ENCODE results near the gene BNIP5.
A peak's percentile ranks its signal among the peaks of the same experiment; 100 is the strongest.
"Not testable (repeated sequence)": the region's sequence is repeated elsewhere in the genome, so short reads cannot be mapped to it uniquely, and the experiment has no call there.

The BNIP5 gene

GRCh38 chr6:36343109-36343680, 6.5 kb upstream of the BNIP5 start:
- DNase-seq (ENCODE audit: low read depth, low spot score): no peak

- DNase-seq (ENCODE audit: low read depth, low spot score): peak; percentile 48
Measured at GRCh38 chr6:36340618-36341454, 4.1 kb upstream of the BNIP5 start.

GRCh38 chr6:36340306-36340617, 3.6 kb upstream of the BNIP5 start:
- DNase-seq (ENCODE audit: low read depth, low spot score): no peak

GRCh38 chr6:36339146-36339545, 2.5 kb upstream of the BNIP5 start:
- no peak for DNase-seq (ENCODE audit: low read depth, low spot score)

- not testable (repeated sequence) for DNase-seq (ENCODE audit: low read depth, low spot score)
Measured at GRCh38 chr6:36338223-36338622, 1.5 kb upstream of the BNIP5 start.

GRCh38 chr6:36337814-36338213, 1.1 kb upstream of the BNIP5 start:
- no peak for DNase-seq (ENCODE audit: low read depth, low spot score)

GRCh38 chr6:36336208-36336710, 429 bp downstream of the BNIP5 start:
- DNase-seq (ENCODE audit: low read depth, low spot score): no peak

GRCh38 chr6:36335465-36336207, 1.1 kb downstream of the BNIP5 start:
- DNase-seq (ENCODE audit: low read depth, low spot score): no peak

GRCh38 chr6:36334832-36335459, 1.7 kb downstream of the BNIP5 start:
- no peak for DNase-seq (ENCODE audit: low read depth, low spot score)

GRCh38 chr6:36333931-36334725, 2.6 kb downstream of the BNIP5 start:
- no peak for DNase-seq (ENCODE audit: low read depth, low spot score)

GRCh38 chr6:36333171-36333895, 3.4 kb downstream of the BNIP5 start:
- no peak for DNase-seq (ENCODE audit: low read depth, low spot score)

- DNase-seq (ENCODE audit: low read depth, low spot score): no peak
Measured at GRCh38 chr6:36331381-36331780, 5.3 kb downstream of the BNIP5 start.

- no peak for DNase-seq (ENCODE audit: low read depth, low spot score)
Measured at GRCh38 chr6:36330366-36330765, 6.3 kb downstream of the BNIP5 start.

GRCh38 chr6:36329798-36330291, 6.8 kb downstream of the BNIP5 start:
- no peak for DNase-seq (ENCODE audit: low read depth, low spot score)

- DNase-seq (ENCODE audit: low read depth, low spot score): no peak
Measured at GRCh38 chr6:36328600-36328999, 8.1 kb downstream of the BNIP5 start.

- no peak for DNase-seq (ENCODE audit: low read depth, low spot score)
Measured at GRCh38 chr6:36327919-36328236, 8.8 kb downstream of the BNIP5 start.

- DNase-seq (ENCODE audit: low read depth, low spot score): no peak
Measured at GRCh38 chr6:36327226-36327918, 9.3 kb downstream of the BNIP5 start.

- no peak for DNase-seq (ENCODE audit: low read depth, low spot score)
Measured at GRCh38 chr6:36326356-36326995, 10.2 kb downstream of the BNIP5 start.

GRCh38 chr6:36324715-36325114, 12.0 kb downstream of the BNIP5 start:
- no peak for DNase-seq (ENCODE audit: low read depth, low spot score)
